Kidney (tissue), 14 donors: ENCODE data around the gene CAV1. TPM values are rescaled to one million over a fixed set of nuclear protein-coding genes. Genes with fewer than 3 reads are reported as not detected.

Source experiments
- DNase-seq, 5 donors: peaks; one replicate each; pipeline ENCODE4 v3.0.0-alpha.2; 2013 to 2020
- FAIRE-seq: peaks from 2 replicates; lab custom pipeline; 2012; peaks lifted over from hg19 to GRCh38; lab: Jason Lieb, UNC
- H3K27ac ChIP-seq, 2 donors: one replicate each; pipeline ENCODE4 v1.7.0; 2013; ENCODE audit warnings: low read depth in 2 of 2, low read length in 2 of 2, inconsistent platforms in 1 of 2
- H3K27me3 ChIP-seq: one replicate; pipeline ENCODE4 v1.7.1; 2013; ENCODE audit warnings: low read length, inconsistent platforms; ENCODE audit not compliant: control insufficient read depth, insufficient read depth
- H3K36me3 ChIP-seq, 3 donors: one replicate each; pipeline versions ENCODE4 v1.7.0 to v1.7.1; 2013; ENCODE audit warnings: low read length in 3 of 3, control low read depth in 1 of 3, inconsistent platforms in 1 of 3; ENCODE audit not compliant: insufficient read depth in 3 of 3, control insufficient read depth in 2 of 3
- H3K4me1 ChIP-seq, 3 donors: one replicate each; pipeline versions ENCODE4 v1.7.0 to v1.7.1; 2013; ENCODE audit warnings: low read length in 3 of 3, inconsistent platforms in 1 of 3, low read depth in 1 of 3; ENCODE audit not compliant: control insufficient read depth in 2 of 3, insufficient read depth in 2 of 3
- H3K4me3 ChIP-seq, 3 donors: one replicate each; pipeline versions ENCODE4 v1.7.0 to v1.8.1; 2013; ENCODE audit warnings: low read length in 3 of 3, control low read depth in 1 of 3, inconsistent platforms in 1 of 3
- H3K9ac ChIP-seq, 3 donors: one replicate each; pipeline versions ENCODE4 v1.7.0 to v1.7.1; 2013; ENCODE audit warnings: low read length in 3 of 3, control low read depth in 1 of 3, inconsistent platforms in 1 of 3
- H3K9me3 ChIP-seq, 3 donors: one replicate each; pipeline versions ENCODE4 v1.7.0 to v1.7.1; 2013; ENCODE audit warnings: low read length in 3 of 3, control low read depth in 1 of 3, inconsistent platforms in 1 of 3; ENCODE audit not compliant: control insufficient read depth in 2 of 3, insufficient read depth in 1 of 3
- intact Hi-C: fragments of 100-400 bp; cut with DNase I; formaldehyde crosslinking; loops from one replicate; pipeline ENCODE4 v1.11.1; 2022
- polyA plus RNA-seq: library from polyadenylated mRNA; stranded (reverse); fragments of 350-450 nt; fragmentation: Illumina TruSeq; extraction: RNeasy Lipid Tissue Mini Kit (QIAGEN cat#74804); gene quantifications from one replicate; pipeline ENCODE4 v1.2.3, GENCODE V29; 2014; ENCODE audit warnings: low read depth, low replicate concordance; ENCODE audit not compliant: insufficient read depth
- total RNA-seq: library from RNA; stranded (reverse); fragmentation: NEBNext Ultra II Directional; extraction: Animal tissue kit (Norgen Biotek cat#: 25700); gene quantifications from one replicate; pipeline ENCODE4 v1.2.1, GENCODE V29; 2021
- TF ChIP-seq, protein P1 (sequence below): IDR thresholded peaks from 3 replicates; pipeline ENCODE4 v1.5.1; 2012; ENCODE audit warnings: mild to moderate bottlenecking, moderate library complexity, borderline replicate concordance; ENCODE audit not compliant: insufficient read depth; ENCODE audit errors: extremely low read depth
- donor health status: control.
- donor health status: control.
- donor health status: control.
- donor health status: control.
- donor health status: control.
- donor health status: DM: yes; HTN: yes; CAD: no.
- donor health status: Normal renal cell carcinoma (clear cell type).

CAV1 gene
- total and polyA plus RNA-seq, 2 donors from 2014 or later = 15.7 to 67.2 TPM

GRCh38 chr7:116522247-116522646 lies 2.6 kb upstream of the CAV1 start:
- Histone ChIP-seq H3K4me1 (peaks cover 0 to 8% (median 0%) of the 10 kb centered on the region in 3 donors), H3K4me3 (no peak overlapping the region), H3K36me3 (no peaks in the 10 kb centered on the region), H3K9me3 (no peaks in the 10 kb centered on the region), H3K27me3 (peaks cover 19% of the 10 kb centered on the region), H3K27ac (no peak overlapping the region), H3K9ac (no peak overlapping the region)
- FAIRE-seq (no peak), DNase-seq (peak in 2 of 5 donors; percentile 26 to 32)
- TF ChIP-seq, protein P1, sequence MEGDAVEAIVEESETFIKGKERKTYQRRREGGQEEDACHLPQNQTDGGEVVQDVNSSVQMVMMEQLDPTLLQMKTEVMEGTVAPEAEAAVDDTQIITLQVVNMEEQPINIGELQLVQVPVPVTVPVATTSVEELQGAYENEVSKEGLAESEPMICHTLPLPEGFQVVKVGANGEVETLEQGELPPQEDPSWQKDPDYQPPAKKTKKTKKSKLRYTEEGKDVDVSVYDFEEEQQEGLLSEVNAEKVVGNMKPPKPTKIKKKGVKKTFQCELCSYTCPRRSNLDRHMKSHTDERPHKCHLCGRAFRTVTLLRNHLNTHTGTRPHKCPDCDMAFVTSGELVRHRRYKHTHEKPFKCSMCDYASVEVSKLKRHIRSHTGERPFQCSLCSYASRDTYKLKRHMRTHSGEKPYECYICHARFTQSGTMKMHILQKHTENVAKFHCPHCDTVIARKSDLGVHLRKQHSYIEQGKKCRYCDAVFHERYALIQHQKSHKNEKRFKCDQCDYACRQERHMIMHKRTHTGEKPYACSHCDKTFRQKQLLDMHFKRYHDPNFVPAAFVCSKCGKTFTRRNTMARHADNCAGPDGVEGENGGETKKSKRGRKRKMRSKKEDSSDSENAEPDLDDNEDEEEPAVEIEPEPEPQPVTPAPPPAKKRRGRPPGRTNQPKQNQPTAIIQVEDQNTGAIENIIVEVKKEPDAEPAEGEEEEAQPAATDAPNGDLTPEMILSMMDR = no peak
- intact Hi-C loops = no loop called here

DNA sequence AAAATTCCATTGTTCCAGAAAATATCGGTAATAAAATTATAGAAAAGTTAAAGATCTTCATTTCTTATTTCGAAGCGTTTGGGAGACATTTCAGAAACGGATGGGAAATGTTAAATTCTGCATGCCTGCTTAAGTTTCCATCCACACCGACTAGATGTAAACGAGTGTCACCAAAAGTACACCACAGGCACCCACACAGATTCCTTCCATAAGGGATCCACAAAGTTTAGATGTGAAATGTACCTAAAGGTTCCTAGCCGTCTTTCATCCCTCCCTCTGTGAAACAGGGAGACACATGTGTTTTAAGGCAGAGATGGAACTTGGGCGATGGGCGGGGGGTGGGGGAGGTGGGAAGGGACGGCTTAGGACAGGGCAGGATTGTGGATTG lies 621 bp upstream of the CAV1 start:
- intact Hi-C loops = no loop called here
- H3K27me3 ChIP-seq = peaks cover 19% of the 10 kb centered on the region
- H3K27ac ChIP-seq = no peak overlapping the region
- no peak for DNase-seq
- peaks cover 0 to 8% (median 0%) of the 10 kb centered on the region in 3 donors for H3K4me1 ChIP-seq
- H3K4me3 ChIP-seq = peak overlapping the region in 1 of 3 donors; percentile 47
- no peaks in the 10 kb centered on the region for H3K9me3 ChIP-seq
- no peak overlapping the region for H3K9ac ChIP-seq
- H3K36me3 ChIP-seq = no peaks in the 10 kb centered on the region
- FAIRE-seq = no peak
- TF ChIP-seq, protein P1 = no peak

- DNase-seq (peak; percentile 22 to 70 (median 32)), FAIRE-seq (no peak)
- Histone ChIP-seq H3K36me3 (no peaks in the 10 kb centered on the region), H3K9ac (peak overlapping the region in 2 of 3 donors; percentile 56), H3K27me3 (peaks cover 19% of the 10 kb centered on the region), H3K4me1 (peaks cover 0 to 8% (median 0%) of the 10 kb centered on the region in 3 donors), H3K9me3 (no peaks in the 10 kb centered on the region), H3K27ac (peak overlapping the region in 1 of 2 donors; percentile 69), H3K4me3 (peak overlapping the region in 2 of 3 donors; percentile 47 to 71)
- intact Hi-C loops = no loop called here
- TF ChIP-seq, protein P1 = no peak
Measured at GRCh38 chr7:116525298-116525912, 569 bp downstream of the CAV1 start.
